ENCODE measurements around the gene GSN.

GSN gene

DNA sequence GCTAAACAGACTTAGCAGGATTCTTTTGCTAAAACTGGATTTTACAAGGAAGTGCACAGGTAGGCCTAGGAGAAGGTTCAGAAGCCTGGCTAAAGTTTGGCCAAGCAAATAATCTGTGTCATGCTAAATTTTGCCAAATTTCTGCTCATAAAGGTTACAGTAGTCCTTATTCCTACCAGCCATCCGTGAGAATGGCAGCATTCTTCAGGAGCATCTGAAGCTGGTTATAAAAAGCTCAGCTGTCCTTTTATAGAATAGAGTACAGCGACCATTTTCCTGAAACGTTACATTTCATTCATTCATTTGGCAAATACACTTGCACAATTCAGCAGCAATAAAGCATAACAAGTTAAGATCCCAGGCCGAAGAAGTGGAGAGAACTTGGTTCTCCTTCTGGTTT, 6.9 kb downstream of the GSN start:
- no peak for DNase-seq

DNA sequence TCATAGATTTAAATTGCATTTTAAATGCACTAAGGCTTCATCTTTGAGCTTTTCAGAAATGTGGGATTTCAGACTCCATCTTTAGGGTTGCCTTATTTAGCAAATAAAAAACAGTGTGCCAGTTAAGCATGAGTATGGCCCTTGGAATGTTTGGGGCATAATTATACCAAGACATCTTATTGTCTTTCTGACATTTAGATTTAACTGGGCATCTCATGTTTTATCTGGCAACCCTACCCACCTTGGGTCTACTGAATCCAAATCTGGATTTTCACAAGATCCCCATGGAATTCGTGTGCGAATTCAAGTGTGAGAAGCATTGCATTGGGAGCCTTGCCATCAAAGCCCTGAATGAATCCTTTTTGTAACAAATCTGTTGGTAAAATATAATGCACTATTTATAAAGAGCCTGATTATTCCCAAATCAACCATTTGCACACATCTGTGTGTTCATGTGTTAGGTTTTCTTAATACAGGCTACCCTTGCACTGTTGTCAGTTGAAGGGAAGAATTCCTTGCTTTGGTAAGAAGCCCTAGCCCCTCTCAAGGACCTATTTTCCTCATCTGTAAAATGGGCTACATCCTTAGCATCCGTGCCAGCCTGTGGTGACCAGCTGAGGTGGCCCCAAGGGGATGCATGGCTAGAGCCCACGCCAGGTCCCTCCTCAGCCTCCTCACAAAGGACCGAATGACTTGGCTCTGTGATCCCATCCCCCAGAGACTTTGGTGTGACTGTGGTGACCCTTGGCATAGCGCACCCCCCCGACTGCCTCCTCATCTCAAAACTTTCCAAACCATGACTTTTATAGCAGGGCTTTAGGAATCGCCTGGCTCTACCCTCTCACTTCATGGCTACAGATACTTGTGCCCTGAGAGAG, 8.1 kb downstream of the GSN start:
- DNase-seq, result no peak

DNA sequence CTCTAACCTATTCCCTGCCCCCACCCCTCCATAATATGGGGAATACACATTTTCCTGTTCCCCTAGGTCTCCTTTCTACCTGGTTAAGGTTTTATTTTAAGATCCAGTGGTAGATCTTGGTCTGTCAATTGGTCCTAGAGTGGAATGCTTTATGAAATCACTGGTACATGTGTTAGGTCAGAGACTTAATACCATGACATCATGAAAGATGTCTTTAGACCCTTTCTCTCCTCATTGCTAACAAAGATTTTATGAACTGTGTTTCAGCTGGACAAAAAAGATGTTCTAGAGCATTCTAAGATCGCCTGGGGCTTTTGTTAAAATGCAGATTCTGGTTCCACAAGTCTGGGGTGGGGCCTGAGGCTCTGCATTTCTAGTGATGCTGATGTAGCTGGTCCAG, 9.1 kb downstream of the GSN start:
- no peak for DNase-seq

DNA sequence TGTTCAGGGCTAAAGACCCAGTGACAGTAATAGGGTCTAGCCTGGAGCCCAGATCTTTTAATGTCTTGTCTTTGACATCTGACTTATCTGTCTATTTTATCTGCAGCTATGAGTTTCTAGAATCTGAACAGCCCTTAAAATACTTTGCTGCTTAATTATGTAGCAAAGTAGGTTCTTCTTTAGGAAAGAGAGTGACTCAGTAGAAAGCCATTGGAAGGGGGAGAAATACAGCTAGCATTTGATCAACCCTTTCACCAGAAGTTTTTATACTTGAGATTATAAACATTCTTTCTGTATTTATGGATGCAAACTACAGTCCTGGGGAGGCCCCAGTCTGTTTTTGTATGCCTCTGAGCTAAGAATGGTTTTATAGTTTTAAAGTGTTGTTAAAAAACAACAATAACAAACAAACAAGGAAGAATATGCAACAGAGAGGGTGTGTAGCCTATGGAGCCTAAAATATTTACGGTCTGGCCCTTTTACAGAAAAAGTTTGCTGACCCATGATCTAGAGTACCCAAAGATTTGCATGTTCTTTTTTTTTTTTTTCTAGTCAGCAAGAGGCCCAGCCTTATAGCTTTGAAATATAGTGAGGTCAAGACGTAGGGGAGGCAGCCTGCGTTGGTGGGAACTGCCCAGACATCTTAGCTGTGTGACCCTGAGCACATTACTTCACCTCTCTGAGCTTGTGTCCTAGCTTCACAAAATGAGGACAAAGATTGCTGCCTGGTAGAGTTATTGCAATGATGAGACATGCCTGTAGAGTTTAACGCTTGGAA, 9.7 kb downstream of the GSN start:
- no peak for DNase-seq

DNA sequence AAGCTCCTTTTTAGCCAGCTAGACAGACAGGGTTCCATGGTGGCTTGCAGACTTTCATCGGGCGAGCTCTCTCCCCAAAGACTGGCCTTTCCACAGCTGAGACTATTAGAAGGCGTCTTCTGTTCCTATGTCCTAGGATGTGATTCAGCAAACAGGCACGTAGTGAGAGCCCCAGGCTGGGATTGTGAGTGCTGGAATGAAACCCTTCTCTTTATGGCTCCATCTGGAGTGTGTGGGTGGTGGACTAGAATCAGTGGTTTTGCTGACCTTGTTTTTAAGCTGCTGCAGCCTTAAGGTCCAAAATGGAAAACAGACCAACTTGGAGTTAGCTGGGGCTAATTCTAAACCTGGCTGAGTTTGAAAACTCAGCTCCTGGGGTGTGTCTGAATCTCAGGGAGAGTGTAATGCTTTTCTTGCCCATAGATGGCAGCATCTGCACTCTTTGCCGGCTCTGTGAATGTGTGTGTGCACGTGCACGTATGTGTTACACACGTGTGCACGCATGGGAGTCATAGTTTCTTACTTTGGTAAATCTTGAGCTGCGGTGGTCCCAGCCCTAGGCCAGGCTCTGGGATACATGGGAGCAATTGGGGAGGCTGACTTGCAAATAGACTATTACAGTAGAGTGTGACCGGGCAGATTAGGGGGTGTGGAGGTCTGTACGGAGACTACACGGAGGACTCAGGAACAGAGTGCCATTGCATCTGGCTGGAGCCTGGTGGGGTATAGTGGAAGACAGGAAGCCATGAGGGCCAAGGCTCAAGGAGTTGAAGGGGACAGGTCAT, 10.7 kb downstream of the GSN start:
- DNase-seq, result no peak

DNA sequence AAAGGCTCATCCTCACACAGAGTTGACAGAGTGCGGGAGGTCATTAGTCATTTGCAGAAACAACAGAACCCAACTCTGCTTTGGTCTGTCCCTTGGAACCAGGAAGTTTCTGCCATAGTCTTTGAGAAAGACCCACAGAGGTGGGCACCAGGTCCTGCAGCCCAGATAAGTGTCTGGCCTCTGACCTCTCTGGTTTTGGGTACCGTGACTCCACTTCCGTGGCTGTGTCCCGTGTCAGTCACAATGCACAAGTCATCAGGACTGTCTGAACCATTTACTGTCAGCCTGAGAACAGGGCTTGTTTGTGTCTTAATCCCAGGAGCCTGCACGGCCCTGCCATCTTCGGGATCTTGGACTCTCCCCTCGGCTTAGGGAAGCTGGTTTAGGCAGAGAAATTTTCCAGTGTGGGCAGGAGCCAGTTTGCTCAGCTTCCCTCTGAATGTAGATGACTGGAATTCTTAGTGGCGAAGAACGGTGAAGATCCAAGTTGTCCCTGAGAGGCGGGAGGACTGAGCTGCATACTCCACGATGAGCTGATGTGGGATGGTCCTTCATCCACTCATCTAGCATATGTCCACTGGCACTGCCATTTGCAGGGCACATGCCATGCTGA, 11.9 kb downstream of the GSN start:
- no peak for DNase-seq

DNA sequence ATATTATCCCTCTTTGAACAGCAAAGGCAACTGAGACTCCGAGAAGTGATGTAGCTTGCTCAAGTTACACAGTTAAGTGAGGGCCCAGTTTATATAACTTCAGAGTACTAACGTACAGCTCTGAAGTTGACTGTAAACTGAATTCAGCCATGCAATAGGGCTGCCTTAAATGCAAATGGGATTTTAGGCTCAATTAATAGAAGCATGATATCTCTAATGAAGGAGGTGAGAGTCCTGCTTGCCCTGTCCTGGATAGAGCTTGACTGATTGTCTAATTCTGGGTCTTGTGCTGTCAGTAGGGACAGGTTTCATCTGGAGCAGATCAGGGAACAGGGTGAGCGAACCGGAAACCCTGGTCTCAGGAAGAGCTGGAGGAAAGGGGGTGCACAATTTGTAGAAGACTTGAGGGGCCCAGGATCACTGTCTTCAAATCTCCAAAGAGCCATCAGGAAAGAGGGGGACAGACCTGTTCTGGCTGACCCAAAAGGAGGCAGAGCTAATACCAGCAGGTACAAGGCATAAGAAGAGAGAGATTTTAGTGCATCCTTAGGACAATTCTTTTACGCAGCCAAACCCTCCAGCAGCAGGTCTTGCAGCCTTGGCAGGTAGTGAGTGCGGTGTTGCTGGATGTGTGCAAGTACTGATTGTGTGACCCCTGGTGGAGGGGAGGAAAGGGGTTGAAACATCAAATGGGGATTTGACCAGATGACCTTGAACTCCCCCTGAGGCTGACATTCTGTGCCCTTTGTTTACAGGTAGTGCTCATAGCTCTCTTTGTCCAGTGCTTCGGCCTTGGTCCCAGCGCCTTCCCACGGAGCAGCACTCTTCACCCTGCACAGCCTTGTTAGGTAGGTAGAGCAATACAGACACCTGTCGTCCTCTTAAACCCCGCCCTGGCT, 13.0 kb downstream of the GSN start:
- DNase-seq, result no peak

DNA sequence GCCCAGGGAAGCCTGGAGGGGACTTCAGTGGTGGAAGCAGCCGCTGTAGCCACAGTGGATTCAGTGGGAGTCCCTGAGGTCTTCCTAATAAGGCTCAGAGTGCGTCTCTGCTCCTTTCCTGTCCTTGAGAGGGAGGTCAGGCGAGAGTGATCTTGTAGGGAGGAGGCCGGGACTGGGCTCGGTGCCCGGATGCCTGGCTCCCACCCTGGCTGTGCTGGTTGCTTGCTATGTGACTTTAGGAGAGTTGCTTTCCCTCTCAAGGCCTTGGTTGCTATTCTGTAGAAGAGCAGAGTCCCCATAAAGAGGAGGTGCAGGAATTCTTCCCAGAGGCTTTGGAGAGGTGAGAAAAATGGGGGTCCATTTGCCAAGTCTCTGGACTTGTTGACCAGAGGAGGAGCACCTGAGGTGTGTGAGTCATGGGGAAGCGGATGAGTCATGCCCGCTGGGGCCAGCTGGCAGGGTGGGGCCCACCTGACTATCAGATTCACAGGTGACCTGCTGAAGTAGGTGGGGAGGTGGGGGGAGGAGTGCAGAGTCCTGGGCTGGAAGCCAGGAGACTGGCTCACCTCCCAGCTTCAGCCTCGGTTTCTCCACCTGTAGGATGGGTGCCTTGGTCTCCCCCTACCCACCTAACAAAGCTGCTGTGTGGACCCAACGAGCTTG, 13.8 kb downstream of the GSN start:
- no peak for DNase-seq

DNA sequence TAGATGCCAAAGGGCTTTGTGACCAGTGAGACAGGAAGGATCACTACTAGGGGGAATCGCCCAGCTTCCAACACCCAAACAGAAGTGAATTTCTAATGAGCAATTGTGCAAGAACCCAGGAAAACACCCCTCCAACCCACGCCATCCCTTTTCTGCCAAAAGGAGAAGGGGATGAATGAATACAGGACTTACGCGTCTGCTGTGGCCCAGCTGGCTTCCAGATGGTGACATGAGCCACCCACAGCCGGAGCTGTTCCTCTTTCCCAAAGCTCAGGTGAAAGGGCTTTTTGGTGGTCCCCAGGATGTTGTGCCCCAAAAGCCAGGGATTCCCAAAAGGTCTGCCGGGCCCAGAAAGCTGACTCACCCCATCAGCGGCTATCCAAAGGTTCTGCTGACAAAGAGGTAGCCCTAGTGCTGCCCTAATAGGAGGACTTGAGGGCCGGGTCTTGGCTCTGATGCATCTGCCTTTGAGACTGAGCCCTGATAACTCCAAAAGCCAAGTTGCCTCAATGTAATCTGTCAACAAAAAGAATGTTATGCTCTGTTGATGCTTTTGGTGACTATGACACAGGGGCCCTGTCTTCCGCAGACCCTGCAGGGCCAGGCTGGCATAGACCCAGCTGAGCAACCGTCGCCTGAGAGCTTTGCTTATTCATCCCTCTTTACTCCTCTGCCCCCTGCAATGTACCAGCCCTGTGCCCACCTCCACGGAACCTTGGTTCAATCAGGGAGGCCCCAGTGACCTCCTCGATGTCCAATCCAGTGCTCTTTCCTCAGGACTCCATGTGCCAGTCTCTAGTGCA, 14.5 kb downstream of the GSN start:
- DNase-seq, result no peak

DNA sequence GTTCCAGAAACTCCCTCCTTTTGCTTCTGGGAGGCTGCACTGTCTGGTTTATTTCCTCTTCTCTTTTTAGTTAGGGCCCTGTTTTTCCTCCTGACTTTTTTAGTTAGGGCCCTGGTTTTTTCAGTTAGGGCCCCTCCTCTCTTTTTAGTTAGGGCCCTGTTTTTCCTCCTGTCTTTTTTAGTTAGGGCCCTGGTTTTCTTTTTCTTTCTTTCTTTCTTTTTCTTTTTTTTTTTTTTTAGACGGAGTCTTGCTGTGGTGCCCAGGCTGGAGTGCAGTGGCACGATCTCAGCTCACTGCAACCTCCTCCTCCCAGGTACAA, 15.1 kb downstream of the GSN start:
- DNase-seq, result no peak

DNA sequence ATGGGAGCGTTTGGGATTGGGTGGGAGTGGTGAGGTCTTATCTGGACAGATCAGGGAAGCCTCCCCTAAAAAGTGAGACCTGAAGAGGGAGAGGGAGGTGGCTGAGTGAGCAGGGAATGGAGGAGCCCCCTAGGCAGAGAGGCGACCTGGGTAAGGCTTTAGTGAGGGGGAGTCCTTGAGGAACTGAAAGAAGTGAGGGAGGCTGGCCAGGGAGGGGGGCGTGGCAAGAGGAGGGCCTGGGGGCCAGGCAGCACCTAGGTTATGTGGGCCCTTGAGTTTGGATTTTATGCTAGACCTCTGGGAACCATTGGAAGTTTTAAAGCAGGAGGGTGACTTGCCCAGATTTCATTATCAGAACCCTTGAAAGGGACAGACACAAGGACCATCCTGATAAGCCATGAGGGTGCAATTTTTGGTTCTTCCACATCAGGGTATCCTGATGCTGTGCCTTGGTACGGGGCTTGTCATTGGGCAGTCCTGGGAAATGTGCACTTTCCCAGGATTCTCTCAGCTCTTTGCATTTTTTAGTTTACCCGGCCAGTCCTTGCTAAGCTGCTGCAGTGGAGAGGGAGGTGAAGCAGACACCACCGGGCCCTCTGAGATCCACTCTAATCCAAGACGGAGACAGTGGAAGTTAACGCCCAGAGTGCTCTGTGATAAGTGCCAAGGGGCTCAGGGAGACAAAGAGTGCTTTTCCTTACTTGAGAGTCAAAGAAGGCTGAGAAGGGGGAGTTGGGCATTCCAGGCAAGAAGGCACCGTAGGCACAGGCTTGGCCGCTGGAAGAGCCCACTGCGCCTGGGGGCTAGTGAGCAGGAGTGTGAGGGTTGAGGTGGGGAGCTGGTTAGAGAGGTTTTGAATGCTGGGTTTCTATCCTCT, 16.1 kb downstream of the GSN start:
- DNase-seq, result no peak

DNA sequence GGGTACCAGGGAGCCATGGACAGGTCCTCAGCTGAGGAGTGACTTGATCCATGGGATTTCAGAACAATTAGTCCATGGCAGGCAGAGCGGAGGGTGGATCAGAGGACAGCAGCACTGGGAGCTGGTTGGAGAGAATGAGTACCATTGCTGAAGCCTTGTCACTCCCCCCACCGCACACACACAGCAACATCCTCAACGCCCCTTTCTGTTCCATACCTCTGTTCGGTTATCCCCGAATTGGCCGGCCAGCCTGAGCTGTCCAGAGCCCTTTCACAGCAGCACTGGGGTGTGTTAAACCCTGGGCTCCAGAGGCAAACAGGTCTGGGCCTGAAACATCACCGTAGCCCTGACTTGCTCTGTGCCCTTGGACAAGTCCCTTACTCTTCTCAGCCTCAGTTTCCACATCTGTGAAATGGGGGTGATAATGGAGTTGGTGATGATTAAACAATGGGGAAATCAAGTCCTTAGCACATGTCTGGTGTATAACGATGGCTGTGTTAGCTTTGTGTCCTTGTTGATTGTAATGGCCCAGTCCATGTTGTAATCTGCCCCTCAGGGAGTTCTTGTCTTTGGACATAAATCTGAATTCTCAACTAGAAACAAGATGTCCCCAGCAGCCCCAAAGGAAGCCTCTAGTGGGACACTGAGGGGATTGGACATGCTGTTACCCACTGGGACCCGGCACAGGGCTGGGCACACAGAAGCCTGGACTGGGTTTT, 16.9 kb downstream of the GSN start:
- no peak for DNase-seq

DNA sequence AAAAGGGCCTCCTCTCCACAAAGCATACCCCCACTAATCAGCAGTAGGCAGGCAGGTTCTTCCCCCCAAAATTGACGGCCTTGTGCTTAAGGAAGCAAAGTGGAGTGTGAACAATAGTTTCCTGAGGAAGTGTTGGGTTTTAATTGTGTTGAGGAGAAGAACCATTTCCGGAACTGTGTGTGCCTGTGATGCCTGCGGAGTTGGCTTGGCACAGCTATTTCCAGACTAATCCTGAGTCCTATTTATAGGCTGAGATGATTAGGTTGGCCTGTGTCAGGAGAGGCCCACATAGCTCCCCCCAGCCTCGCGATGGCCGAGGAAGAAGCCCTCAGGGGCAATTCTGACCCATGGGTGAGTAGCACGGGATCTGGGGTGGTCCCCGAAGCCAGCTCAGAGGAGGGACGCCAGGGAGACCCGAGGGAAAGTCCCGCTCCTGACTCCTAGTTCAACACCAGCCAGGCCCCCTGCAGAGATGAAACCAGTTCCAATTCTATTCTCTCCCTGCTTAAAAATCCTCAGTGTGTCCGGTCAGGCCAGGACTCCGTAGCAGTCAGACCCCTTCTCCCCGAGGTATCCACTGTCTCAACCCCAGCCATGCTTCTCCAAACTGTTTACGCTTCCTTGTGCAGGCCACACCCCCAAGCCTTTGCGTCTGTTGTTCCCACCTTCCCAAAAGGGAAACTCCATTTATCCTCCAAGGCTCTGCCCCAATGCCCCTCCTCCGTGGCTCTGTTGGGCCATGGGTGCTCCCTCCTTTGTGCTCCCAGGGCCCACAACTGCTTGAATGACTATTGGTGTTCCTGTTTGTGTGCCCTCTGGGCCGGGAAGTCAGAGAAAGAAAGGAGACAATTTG, 18.1 kb downstream of the GSN start:
- DNase-seq, result no peak

DNA sequence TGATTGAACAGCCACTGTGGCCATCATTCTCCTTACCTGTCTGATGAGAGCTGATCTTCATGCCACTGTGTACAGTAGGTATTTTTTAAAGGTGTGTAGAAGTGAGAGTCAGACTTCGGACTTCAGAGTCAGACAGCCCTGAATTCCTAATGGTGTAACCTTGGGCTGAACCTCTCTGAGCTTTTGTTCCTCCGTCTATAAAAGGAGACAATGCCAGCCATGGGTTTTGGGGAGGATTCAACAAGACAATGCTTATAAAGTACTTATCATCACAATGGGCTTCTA, 18.7 kb downstream of the GSN start:
- DNase-seq, result no peak

DNA sequence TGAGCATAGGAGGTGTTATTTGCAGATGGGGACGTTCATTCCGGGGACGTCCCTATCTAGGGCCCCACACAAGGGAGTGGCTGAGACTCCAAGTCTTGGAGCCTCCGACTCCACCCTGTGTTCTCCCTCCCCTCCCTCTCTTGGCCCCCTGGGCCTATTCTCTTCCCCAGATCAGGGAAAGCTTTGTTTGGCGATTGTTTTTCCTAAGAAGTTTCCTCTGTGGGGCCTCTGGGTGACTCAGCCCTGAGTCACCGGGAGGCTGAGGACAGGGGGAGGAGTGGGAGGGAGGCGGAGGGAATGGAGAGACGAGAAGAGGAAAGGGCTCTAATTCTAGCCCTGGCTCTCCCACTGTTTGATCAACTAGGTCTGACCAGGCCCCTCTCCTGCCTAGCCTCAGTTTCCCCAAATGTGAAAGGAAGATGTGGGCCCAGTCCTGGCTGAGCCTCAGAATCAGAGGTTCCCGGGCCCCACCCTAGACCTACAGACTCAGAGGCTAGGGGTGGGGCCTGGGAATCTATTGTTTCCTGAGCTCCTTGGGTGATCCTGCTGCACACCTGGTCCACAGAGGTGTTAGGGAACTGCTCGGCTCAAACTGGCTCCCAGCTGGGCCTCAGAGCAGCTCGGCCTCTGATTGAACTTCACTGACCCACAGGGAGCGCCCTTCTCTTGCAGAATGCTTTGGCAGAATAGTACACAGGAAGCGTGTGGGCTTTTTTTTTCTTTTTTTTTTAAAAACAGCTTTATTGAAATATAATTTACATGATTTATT, 19.2 kb downstream of the GSN start:
- no peak for DNase-seq

DNA sequence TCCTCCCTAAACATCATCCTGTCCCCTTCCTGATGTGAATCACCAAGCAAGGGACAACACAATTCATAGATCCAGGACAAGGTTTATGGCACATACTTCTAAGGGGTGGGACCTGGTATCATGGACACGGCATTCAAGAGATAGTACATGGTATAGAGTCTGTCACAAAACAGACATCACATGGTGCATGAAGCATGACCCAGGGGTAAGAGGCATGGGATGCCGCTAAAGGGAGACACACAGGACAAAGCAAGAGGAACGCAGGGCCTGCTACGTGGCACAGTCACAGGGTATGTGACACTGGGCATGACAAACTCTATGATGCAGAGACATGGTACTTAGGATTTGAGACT, 20.7 kb downstream of the GSN start:
- no peak for DNase-seq

DNA sequence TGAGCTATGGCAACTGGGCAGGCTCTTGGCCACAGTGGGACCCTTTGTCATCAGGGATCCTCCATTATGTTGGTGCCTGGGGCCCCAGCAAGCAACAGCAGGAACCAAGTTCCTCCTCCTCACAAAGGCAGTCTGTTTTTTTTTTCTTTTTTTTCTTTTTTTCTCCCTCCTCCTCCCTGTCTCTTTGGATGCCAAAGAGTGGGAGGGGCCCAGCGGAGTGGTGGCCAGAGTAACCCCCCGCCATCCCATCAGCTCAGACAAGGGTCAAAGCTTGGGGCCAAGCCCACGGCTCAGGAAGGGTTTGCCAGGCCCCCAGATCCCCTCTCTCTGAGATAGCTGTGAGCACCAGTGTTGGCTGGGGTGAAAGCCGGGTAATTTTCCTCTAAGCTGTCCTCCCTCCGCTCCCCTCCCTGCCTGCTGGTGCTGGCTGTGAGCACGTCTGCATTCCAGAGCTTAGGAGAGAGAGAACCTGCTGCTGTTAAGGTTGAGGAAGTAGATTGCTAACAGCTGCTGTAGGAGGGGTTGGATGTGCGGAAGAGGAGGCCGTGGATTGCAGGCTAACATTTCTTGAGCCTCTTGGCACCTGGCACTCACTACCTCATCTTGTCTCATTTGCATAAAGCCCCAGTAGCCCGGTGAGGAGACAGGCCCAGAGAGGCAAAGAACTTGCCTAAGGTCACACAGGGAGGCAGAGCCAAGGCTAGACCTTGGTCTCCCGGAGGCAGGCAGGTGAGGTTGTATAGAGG, 21.2 kb downstream of the GSN start:
- DNase-seq, result no peak

Measured in effector CD4-positive, alpha-beta T cell (primary cell).